Stimulated activated effector memory CD8-positive, alpha-beta T cell treated with anti-CD3 and anti-CD28 coated beads, Interleukin-12 subunit alpha, Interleukin-12 subunit beta, amount 100 ng/mL, for 72 hours (primary cell): ENCODE measurements around the gene B3GNT7.
"Not testable (repeated sequence)": the region's sequence is repeated elsewhere in the genome, so short reads cannot be mapped to it uniquely, and the experiment has no call there.

ENCODE experiments used
- ATAC-seq: fragments of 150-1000 bp; cut with Tn5 transposase; 2 replicates; pipeline ENCODE4 v1.10.0; 2021
- DNase-seq, 2 donors: peaks; one replicate each; pipeline ENCODE4 v3.0.0; 2021 to 2022; ENCODE audit warnings: low spot score in 2 of 2
- H3K27ac Mint-ChIP-seq: one replicate; pipeline ENCODE4 v1.8.0; 2022; ENCODE audit warnings: mild to moderate bottlenecking, mixed read lengths
- H3K36me3 Mint-ChIP-seq: one replicate; pipeline ENCODE4 v1.8.0; 2022; ENCODE audit warnings: mild to moderate bottlenecking, mixed read lengths
- H3K4me1 Mint-ChIP-seq: one replicate; pipeline ENCODE4 v1.8.0; 2022; ENCODE audit warnings: mixed read lengths
- H3K4me3 Mint-ChIP-seq: one replicate; pipeline ENCODE4 v1.8.0; 2022; ENCODE audit warnings: mild to moderate bottlenecking, mixed read lengths
- H3K9me3 Mint-ChIP-seq: one replicate; pipeline ENCODE4 v1.8.0; 2022; ENCODE audit warnings: mixed read lengths

Gene B3GNT7

DNA sequence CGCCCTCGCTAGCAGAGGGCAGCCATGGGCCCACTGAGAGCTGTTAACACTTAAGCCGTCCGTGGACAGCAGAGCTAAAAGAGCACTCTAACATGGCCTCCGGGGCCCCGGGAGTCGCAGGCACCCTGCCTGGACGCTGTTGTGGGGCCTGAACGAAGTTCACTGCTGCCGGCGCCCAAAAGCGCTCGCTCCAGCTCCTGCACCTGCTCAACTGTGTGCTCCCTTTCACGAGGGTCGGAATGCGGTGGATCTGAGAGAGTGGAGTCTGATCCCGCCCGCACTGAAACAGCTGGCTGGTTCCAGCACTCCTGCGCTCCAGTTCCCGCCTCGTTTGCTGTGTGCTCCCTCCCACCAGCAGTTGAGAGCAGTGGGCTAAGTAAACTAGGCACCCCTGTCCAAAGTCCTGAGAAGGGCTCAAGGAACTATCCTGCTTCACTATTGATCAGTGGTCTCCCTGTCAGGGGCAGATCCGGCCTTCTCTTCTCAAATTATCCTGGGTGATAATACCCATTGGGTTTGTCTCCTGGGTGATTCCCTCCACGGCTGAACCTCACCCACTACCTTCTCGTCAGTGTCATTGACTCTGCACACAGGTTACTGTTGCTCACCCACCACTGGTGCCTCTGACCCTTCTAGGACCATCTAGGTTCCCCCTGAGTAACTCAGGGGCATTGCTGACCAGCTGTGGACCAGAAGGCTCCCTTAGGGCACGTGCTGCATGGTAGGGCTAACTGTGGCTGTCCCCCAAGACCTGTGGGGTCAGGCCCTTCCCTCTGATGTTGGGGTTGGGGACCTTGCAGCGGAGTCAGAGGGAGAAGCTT lies 23.5 kb downstream of the B3GNT7 start:
- peak; percentile 21 for ATAC-seq
- Mint-ChIP-seq H3K4me3 (no peak overlapping the region), H3K36me3 (no peaks in the 10 kb centered on the region), H3K4me1 (no peaks in the 10 kb centered on the region), H3K27ac (no peak overlapping the region), H3K9me3 (no peaks in the 10 kb centered on the region)
- no peak for DNase-seq

GRCh38 chr2:231421051-231421580 lies 25.6 kb downstream of the B3GNT7 start:
- Mint-ChIP-seq H3K4me1 (peaks cover 11% of the 10 kb centered on the region), H3K4me3 (no peak overlapping the region), H3K9me3 (no peaks in the 10 kb centered on the region), H3K36me3 (no peaks in the 10 kb centered on the region), H3K27ac (no peak overlapping the region)
- ATAC-seq (no peak), DNase-seq (no peak)

DNA sequence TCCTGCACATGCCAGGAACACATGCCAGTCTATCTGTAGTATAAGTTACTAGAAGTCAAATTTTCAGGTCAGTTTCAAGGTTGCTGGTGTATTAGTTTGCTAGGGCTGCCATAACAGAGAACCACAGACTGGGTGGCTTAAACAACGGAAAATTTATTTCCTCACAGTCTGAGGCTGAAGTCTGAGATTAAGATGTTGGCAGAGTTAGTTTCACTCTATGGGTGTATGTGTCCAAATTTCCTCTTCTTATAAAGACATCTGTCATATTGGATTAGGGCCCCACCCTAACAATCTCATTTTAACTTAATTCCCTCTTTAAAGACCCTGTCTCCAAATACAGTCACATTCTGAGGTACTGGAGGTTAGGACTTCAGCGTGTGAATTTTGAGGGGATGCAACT lies 26.5 kb downstream of the B3GNT7 start:
- no peak for ATAC-seq
- Mint-ChIP-seq H3K9me3 (no peaks in the 10 kb centered on the region), H3K4me3 (no peak overlapping the region), H3K27ac (no peak overlapping the region), H3K36me3 (no peaks in the 10 kb centered on the region), H3K4me1 (peaks cover 20% of the 10 kb centered on the region)
- DNase-seq: no peak

GRCh38 chr2:231423176-231423575 lies 27.7 kb downstream of the B3GNT7 start:
- no peak overlapping the region for H3K4me3 Mint-ChIP-seq
- H3K36me3 Mint-ChIP-seq: no peaks in the 10 kb centered on the region
- no peak for ATAC-seq
- H3K27ac Mint-ChIP-seq: no peak overlapping the region
- H3K9me3 Mint-ChIP-seq: no peaks in the 10 kb centered on the region
- DNase-seq: no peak
- H3K4me1 Mint-ChIP-seq: peaks cover 20% of the 10 kb centered on the region

GRCh38 chr2:231425291-231425810 lies 29.8 kb downstream of the B3GNT7 start:
- ATAC-seq (no peak), DNase-seq (no peak)
- Mint-ChIP-seq H3K4me3 (peak overlapping the region; percentile 56), H3K36me3 (no peaks in the 10 kb centered on the region), H3K9me3 (no peaks in the 10 kb centered on the region), H3K27ac (no peak overlapping the region), H3K4me1 (peaks cover 20% of the 10 kb centered on the region)

DNA sequence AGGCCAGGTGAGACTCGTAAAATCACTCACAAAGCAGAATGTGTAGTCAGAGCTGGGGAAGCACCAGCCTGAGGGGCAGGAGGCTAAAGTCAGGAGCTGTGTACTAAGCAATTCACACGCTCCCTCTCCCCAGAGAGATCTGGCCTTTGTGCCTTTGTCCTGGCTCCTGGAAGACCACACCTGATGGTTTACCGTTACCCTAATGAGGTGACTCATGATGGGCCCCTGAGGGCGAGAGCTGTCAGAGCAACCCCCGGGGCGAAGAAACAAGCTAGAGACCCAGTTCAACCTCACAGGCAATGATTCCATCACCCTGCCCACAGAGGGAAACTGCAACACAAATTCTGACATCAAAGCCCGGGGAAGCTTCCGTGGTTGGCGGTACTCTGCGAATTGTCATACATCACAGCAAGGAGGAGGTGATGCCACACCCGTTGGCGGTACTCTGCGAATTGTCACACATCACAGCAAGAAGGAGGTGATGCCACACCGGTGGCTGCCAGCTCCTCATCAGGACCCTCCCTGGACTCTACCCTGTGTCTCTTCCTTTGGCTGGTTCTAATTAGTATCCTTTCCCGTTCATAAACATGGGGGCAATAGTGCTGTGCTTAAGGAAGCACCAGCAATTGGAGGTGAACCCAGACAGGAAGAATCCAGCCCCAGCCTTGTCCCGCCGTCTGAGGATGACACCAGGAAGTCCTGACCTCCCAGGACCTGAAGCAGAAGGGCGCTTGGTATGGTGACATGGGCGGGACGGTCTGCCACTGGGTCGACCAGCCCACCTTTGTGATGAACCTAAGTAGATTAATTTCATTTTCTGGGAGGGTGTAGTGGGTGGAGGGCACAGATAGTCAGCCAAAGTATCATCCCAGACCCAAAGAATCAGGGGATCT lies 30.5 kb downstream of the B3GNT7 start:
- ATAC-seq (peak; percentile 91), DNase-seq (peak in 1 of 2 donors; percentile 13)
- Mint-ChIP-seq H3K9me3 (peaks cover 3% of the 10 kb centered on the region), H3K36me3 (no peaks in the 10 kb centered on the region), H3K4me1 (peaks cover 20% of the 10 kb centered on the region), H3K27ac (no peak overlapping the region), H3K4me3 (peak overlapping the region; percentile 56)

- ATAC-seq: peak; percentile 41
- Mint-ChIP-seq H3K9me3 (peaks cover 13% of the 10 kb centered on the region), H3K27ac (no peak overlapping the region), H3K36me3 (no peaks in the 10 kb centered on the region), H3K4me3 (peak overlapping the region; percentile 56), H3K4me1 (peaks cover 20% of the 10 kb centered on the region)
- DNase-seq: no peak
Observed at GRCh38 chr2:231427116-231427515, 31.6 kb downstream of the B3GNT7 start.

GRCh38 chr2:231429152-231429551 lies 33.6 kb downstream of the B3GNT7 start:
- DNase-seq (no peak), ATAC-seq (no peak)
- Mint-ChIP-seq H3K4me3 (no peak overlapping the region), H3K4me1 (peaks cover 20% of the 10 kb centered on the region), H3K36me3 (no peaks in the 10 kb centered on the region), H3K27ac (no peak overlapping the region), H3K9me3 (peaks cover 13% of the 10 kb centered on the region)

- no peak for DNase-seq
- ATAC-seq: no peak
- Mint-ChIP-seq H3K4me1 (peaks cover 20% of the 10 kb centered on the region), H3K36me3 (no peaks in the 10 kb centered on the region), H3K4me3 (no peak overlapping the region), H3K27ac (no peak overlapping the region), H3K9me3 (peaks cover 13% of the 10 kb centered on the region)
Observed at GRCh38 chr2:231429901-231430300, 34.4 kb downstream of the B3GNT7 start.

GRCh38 chr2:231430437-231430836 lies 34.9 kb downstream of the B3GNT7 start:
- Mint-ChIP-seq H3K4me1 (peaks cover 16% of the 10 kb centered on the region), H3K9me3 (peaks cover 13% of the 10 kb centered on the region)
- H3K27ac Mint-ChIP-seq, H3K36me3 Mint-ChIP-seq, ATAC-seq, DNase-seq, H3K4me3 Mint-ChIP-seq: not testable (repeated sequence)

DNA sequence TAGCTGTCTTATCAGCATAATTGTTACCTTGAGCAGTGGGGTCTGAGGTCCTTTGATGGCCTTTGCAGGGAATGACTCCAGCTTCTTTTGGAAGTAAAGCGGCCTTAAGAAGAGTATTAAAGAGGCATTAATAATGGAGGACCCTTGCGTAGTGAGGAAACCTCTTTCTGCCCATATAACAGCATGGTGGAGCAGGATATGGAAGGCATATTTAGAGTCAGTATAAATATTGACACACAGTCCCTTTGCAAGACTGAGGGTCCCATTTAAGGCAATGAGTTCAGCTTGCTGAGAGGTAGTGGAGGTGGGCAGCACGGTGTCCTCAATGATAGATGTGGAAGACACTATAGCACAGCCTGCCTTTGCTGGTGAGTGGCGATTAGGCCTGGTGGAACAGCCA lies 36.1 kb downstream of the B3GNT7 start:
- Mint-ChIP-seq H3K9me3 (peaks cover 13% of the 10 kb centered on the region), H3K4me1 (peaks cover 5% of the 10 kb centered on the region), H3K4me3 (no peak overlapping the region), H3K27ac (no peak overlapping the region), H3K36me3 (no peaks in the 10 kb centered on the region)
- ATAC-seq: no peak
- DNase-seq: no peak

GRCh38 chr2:231433990-231434389 lies 38.5 kb downstream of the B3GNT7 start:
- H3K36me3 Mint-ChIP-seq: no peaks in the 10 kb centered on the region
- no peaks in the 10 kb centered on the region for H3K4me1 Mint-ChIP-seq
- no peak for DNase-seq
- H3K4me3 Mint-ChIP-seq: no peak overlapping the region
- no peak overlapping the region for H3K27ac Mint-ChIP-seq
- ATAC-seq: peak; percentile 51
- peaks cover 13% of the 10 kb centered on the region for H3K9me3 Mint-ChIP-seq

GRCh38 chr2:231436957-231437356 lies 41.4 kb downstream of the B3GNT7 start:
- peaks cover 1% of the 10 kb centered on the region for H3K9me3 Mint-ChIP-seq
- no peaks in the 10 kb centered on the region for H3K4me1 Mint-ChIP-seq
- no peak for DNase-seq
- no peak overlapping the region for H3K4me3 Mint-ChIP-seq
- no peak overlapping the region for H3K27ac Mint-ChIP-seq
- no peaks in the 10 kb centered on the region for H3K36me3 Mint-ChIP-seq
- no peak for ATAC-seq

- Mint-ChIP-seq H3K9me3 (no peaks in the 10 kb centered on the region), H3K27ac (no peak overlapping the region), H3K4me3 (no peak overlapping the region), H3K4me1 (peaks cover 6% of the 10 kb centered on the region), H3K36me3 (peaks cover 47% of the 10 kb centered on the region)
- ATAC-seq (no peak), DNase-seq (no peak)
Observed at GRCh38 chr2:231449503-231450054, 54.1 kb downstream of the B3GNT7 start.

DNA sequence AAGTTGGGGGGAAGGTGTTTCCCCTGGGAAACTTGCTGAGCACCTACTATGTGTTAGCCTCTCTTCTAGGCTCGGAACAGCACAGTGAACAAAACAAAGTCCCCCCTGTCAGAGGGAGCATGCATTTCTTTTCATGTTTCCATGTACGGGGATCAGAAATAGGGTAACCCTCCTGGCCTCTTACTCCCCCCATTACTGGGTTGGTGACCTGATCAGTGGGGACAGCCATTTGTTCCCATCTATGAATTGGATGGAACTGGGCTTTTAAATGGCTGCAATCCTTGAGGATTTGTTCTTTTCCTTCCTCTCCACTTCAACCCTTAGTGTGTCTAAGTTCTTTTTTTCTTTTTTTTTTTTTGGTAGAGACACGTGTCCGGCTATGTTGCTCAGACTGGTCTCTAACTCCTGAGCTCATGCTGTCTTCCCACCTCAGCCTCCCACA lies 55.1 kb downstream of the B3GNT7 start:
- no peak overlapping the region for H3K4me3 Mint-ChIP-seq

More for the DNA sequence above, 55.1 kb downstream of the B3GNT7 start:
- Mint-ChIP-seq H3K9me3 (no peaks in the 10 kb centered on the region), H3K4me1 (peaks cover 13% of the 10 kb centered on the region), H3K36me3 (peaks cover 57% of the 10 kb centered on the region), H3K27ac (peak overlapping the region; percentile 43)
- no peak for DNase-seq
- ATAC-seq: no peak
